ENCODE data around the gene SPRED2. TPM values are rescaled to one million over a fixed set of nuclear protein-coding genes. Genes with fewer than 3 reads are reported as not detected.

The SPRED2 gene
- total and polyA plus RNA-seq, 10 donors, result 3.5 to 26.4 (median 13.8) TPM

DNA sequence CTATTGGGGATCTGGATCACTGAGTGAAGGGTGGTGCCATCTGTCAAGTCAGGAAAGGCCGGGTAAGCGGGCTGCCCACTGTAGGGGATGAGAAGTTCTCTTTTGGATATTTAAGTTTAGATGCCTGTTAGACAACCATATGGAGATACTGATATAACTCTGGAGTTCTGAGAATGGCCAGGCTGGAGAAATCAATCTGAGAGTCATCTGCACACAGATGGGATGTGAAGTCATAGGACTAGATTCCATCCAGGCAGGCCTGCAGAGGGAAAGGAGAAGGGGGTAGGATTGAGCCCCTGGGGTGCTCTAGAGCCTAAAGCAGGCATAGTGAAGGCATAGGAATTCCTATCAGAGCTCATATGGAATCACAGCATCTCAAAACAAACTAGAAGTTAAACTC lies 30.1 kb downstream of the SPRED2 start:
- Histone ChIP-seq H3K9me3 (no peaks in the 10 kb centered on the region), H3K4me3 (no peak overlapping the region), H3K27ac (no peak overlapping the region), H3K36me3 (no peaks in the 10 kb centered on the region), H3K4me1 (peaks cover 0 to 36% (median 6%) of the 10 kb centered on the region in 6 donors), H3K27me3 (replicated peaks in 1 of 7) (no peaks in the 10 kb centered on the region)
- WGBS, 5 donors, result 87 to 95% (median 92%) methylated on average over 2 of the region's 2 CpGs
- intact Hi-C loops (cut with DNase I; ENCODE audit: low total_unique reads), result no loop called here
- DNase-seq, result no peak
- TF ChIP-seq POLR2A (IDR thresholded peaks at IDR 0.05), result no peak
- TF ChIP-seq, protein P1, sequence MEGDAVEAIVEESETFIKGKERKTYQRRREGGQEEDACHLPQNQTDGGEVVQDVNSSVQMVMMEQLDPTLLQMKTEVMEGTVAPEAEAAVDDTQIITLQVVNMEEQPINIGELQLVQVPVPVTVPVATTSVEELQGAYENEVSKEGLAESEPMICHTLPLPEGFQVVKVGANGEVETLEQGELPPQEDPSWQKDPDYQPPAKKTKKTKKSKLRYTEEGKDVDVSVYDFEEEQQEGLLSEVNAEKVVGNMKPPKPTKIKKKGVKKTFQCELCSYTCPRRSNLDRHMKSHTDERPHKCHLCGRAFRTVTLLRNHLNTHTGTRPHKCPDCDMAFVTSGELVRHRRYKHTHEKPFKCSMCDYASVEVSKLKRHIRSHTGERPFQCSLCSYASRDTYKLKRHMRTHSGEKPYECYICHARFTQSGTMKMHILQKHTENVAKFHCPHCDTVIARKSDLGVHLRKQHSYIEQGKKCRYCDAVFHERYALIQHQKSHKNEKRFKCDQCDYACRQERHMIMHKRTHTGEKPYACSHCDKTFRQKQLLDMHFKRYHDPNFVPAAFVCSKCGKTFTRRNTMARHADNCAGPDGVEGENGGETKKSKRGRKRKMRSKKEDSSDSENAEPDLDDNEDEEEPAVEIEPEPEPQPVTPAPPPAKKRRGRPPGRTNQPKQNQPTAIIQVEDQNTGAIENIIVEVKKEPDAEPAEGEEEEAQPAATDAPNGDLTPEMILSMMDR (IDR thresholded peaks at IDR 0.05 in 8 of 11, conservative IDR thresholded peaks at IDR 0.05 in 3 of 11), result no peak
- no peak for TF ChIP-seq POLR2AphosphoS5 (IDR thresholded peaks at IDR 0.05)

DNA sequence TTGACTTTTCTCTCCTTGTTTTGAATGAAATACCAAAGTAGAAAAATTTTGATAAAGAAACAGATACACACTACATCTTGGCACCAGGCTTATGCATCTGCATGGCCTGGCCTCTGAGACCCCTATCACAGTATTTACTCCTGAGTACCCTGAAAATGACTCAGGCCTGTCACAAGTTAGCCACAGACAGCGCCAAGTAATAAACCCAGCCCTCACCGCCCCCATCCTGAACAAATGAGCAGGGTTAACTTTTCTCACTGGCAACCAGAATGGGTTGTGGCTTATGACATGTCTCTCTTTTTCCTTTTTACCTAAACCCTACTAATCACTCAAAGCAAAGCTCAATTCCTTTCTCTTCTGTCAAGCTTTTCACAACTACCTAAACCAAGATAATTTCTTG lies 35.3 kb downstream of the SPRED2 start:
- 35 to 76% (median 71%) methylated on average over 2 of the region's 2 CpGs for WGBS, 5 donors
- H3K36me3 ChIP-seq, result no peaks in the 10 kb centered on the region
- no peak for DNase-seq
- no peaks in the 10 kb centered on the region for H3K27me3 ChIP-seq (replicated peaks in 1 of 7)
- TF ChIP-seq POLR2A (IDR thresholded peaks at IDR 0.05), result no peak
- TF ChIP-seq, protein P1 (IDR thresholded peaks at IDR 0.05 in 8 of 11, conservative IDR thresholded peaks at IDR 0.05 in 3 of 11), result no peak
- TF ChIP-seq POLR2AphosphoS5 (IDR thresholded peaks at IDR 0.05), result no peak
- H3K9me3 ChIP-seq, result no peaks in the 10 kb centered on the region
- no peak overlapping the region for H3K4me3 ChIP-seq
- H3K27ac ChIP-seq, result no peak overlapping the region
- peaks cover 0 to 47% (median 7%) of the 10 kb centered on the region in 6 donors for H3K4me1 ChIP-seq
- intact Hi-C loops (cut with DNase I; ENCODE audit: low total_unique reads), result no loop called here

DNA sequence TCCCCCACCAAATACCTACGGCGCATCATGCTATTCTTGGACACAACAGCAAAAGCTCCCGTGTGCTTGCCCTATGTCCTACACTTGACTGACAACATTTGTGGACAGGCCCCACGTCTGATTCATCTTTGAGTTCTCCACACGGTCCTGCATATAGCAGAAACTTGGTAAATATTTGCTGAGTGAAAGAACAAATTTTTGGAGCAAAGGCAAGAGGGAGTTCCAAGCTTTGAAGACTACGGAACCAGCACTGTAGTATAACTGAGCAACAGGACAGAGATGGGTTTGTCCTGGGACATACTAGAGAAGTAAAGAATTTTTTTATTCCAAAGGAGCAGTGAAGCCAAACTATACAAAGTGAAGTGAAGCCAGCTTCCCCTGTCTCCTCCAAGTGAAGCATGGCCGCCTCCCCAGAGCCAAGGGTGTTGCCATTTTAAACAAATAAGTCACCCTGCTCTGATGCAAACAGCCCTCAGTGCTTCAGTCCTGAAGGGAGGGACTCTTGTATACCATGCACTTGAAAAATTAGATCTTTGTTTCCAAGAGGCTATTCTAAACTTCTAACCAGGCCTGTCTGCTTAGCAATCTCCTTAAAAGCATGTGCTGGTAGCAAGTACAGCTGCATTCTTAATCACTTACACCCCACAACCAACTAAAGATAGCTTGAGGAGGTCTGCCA lies 35.9 kb downstream of the SPRED2 start:
- Histone ChIP-seq H3K27ac (no peak overlapping the region), H3K9me3 (no peaks in the 10 kb centered on the region), H3K4me3 (no peak overlapping the region), H3K27me3 (replicated peaks in 1 of 7) (no peaks in the 10 kb centered on the region), H3K36me3 (no peaks in the 10 kb centered on the region), H3K4me1 (peaks cover 0 to 45% (median 9%) of the 10 kb centered on the region in 6 donors)
- DNase-seq, result no peak
- intact Hi-C loops (cut with DNase I; ENCODE audit: low total_unique reads), result no loop called here
- WGBS, 5 donors, result 72 to 82% (median 80%) methylated on average over 7 of the region's 7 CpGs
- TF ChIP-seq POLR2AphosphoS5 (IDR thresholded peaks at IDR 0.05), result no peak
- TF ChIP-seq POLR2A (IDR thresholded peaks at IDR 0.05), result no peak
- TF ChIP-seq, protein P1 (IDR thresholded peaks at IDR 0.05 in 8 of 11, conservative IDR thresholded peaks at IDR 0.05 in 3 of 11), result no peak

DNA sequence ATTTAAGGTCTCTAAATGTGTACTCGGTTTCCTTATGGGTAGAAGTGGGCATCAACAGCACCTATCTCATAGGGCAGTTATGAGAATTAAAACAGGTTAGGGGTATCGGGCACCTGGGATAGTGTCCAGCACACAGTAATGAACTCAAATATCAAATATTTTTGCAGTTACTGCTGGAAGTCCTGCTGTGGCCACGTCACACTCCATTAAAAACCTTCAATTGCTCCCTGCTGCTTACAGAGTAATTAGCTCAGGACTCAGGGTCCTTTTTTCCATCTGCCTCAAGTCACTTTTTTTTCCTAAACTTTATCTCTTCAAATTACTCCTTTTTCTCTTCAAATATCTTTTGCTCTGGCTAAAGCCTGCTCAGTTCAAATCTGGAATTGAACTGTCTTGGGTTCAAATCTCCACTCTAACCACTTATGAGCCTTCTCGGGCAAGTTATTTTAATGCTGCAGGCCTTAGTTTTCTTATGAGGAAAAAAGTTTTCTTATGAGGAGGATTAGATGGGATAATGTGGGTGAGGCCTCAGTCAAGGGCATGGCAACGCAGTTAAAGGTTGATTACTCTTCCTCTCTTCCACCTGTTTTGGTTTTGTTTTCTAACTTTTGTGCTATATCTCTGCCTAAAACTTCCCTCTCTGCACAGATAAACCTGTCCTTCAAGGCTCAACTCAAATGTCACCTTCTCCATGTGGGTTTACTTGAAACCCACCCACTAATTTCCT lies 36.6 kb downstream of the SPRED2 start:
- DNase-seq, result no peak
- WGBS, 5 donors, result 76 to 90% (median 86%) methylated on average over 5 of the region's 5 CpGs
- H3K27ac ChIP-seq, result no peak overlapping the region
- intact Hi-C loops (cut with DNase I; ENCODE audit: low total_unique reads), result no loop called here
- no peaks in the 10 kb centered on the region for H3K27me3 ChIP-seq (replicated peaks in 1 of 7)
- H3K9me3 ChIP-seq, result no peaks in the 10 kb centered on the region
- H3K36me3 ChIP-seq, result no peaks in the 10 kb centered on the region
- peaks cover 0 to 52% (median 11%) of the 10 kb centered on the region in 6 donors for H3K4me1 ChIP-seq
- TF ChIP-seq POLR2AphosphoS5 (IDR thresholded peaks at IDR 0.05), result no peak
- TF ChIP-seq POLR2A (IDR thresholded peaks at IDR 0.05), result no peak
- TF ChIP-seq, protein P1 (IDR thresholded peaks at IDR 0.05 in 8 of 11, conservative IDR thresholded peaks at IDR 0.05 in 3 of 11), result no peak
- H3K4me3 ChIP-seq, result no peak overlapping the region

All from spleen (tissue), 11 donors.